WTC11 (cell line): Measurements from ENCODE around the gene PTPRN2. TPM values are rescaled to one million over a fixed set of nuclear protein-coding genes. Genes with fewer than 3 reads are reported as not detected.

Source experiments
- ATAC-seq: fragments of 200-7000 bp; cut with Tn5 transposase; 2 replicates; pipeline ENCODE4 v1.10.0; 2021; ENCODE audit warnings: mild to moderate bottlenecking, moderate library complexity
- CTCF ChIA-PET: fragments of 300-600 bp; sonication (Branson Sonifier 250); formaldehyde crosslinking; loops from one replicate; lab custom pipeline; 2021; ENCODE audit warnings: antibody characterized with exemption; lab: Charles Lee
- POLR2A ChIA-PET: fragments of 350-600 bp; sonication (Branson Sonifier 250); formaldehyde crosslinking; loops from one replicate; lab custom pipeline; 2021; ENCODE audit warnings: antibody characterized with exemption; lab: Charles Lee
- DNase-seq: peaks from one replicate; pipeline ENCODE4 v3.0.0; 2021; ENCODE audit warnings: low spot score
- H3K27ac Mint-ChIP-seq: 2 replicates; pipeline ENCODE4 v1.8.0; 2021; ENCODE audit warnings: mixed read lengths
- H3K27me3 Mint-ChIP-seq: 2 replicates; pipeline ENCODE4 v1.8.0; 2021; ENCODE audit warnings: low read depth, mild to moderate bottlenecking, moderate library complexity, mixed read lengths
- H3K36me3 Mint-ChIP-seq: 2 replicates; pipeline ENCODE4 v1.8.0; 2021; ENCODE audit warnings: mixed read lengths
- H3K4me1 Mint-ChIP-seq: 2 replicates; pipeline ENCODE4 v1.8.0; 2022; ENCODE audit warnings: mixed read lengths
- H3K4me3 Mint-ChIP-seq: 2 replicates; pipeline ENCODE4 v1.8.0; 2021; ENCODE audit warnings: mild to moderate bottlenecking, moderate library complexity, mixed read lengths
- H3K9me3 Mint-ChIP-seq: 2 replicates; pipeline ENCODE4 v1.8.0; 2021; ENCODE audit warnings: mixed read lengths
- CREB1 ChIP-seq: sonication (generic); formaldehyde crosslinking; IDR thresholded peaks from 2 replicates; pipeline ENCODE4 v1.8.0; 2023; ENCODE audit warnings: mild to moderate bottlenecking, missing genetic modification reagents
- CREM ChIP-seq: sonication (generic); formaldehyde crosslinking; IDR thresholded peaks from 2 replicates; pipeline ENCODE4 v1.8.1; 2022; ENCODE audit warnings: mild to moderate bottlenecking, missing genetic modification reagents, moderate library complexity
- ETV6 ChIP-seq: sonication (generic); formaldehyde crosslinking; IDR thresholded peaks from 2 replicates; pipeline ENCODE4 v1.8.1; 2022; ENCODE audit warnings: mild to moderate bottlenecking, missing genetic modification reagents
- FOXK1 ChIP-seq: sonication (generic); formaldehyde crosslinking; IDR thresholded peaks from 2 replicates; pipeline ENCODE4 v1.8.0; 2022; ENCODE audit warnings: mild to moderate bottlenecking, moderate library complexity, missing genetic modification reagents
- FOXP4 ChIP-seq: sonication (generic); formaldehyde crosslinking; IDR thresholded peaks from 2 replicates; pipeline ENCODE4 v1.8.0; 2022; ENCODE audit warnings: mild to moderate bottlenecking, missing genetic modification reagents
- GABPB1 ChIP-seq: sonication (generic); formaldehyde crosslinking; IDR thresholded peaks from 2 replicates; pipeline ENCODE4 v1.8.1; 2023; ENCODE audit warnings: mild to moderate bottlenecking, missing genetic modification reagents
- JAZF1 ChIP-seq: fragments of 250-450 bp; sonication (Bioruptor Pico); IDR thresholded peaks from 2 replicates; pipeline ENCODE4 v1.9.0; 2021; ENCODE audit warnings: moderate library complexity, mild to moderate bottlenecking, inconsistent platforms
- NFATC4 ChIP-seq: fragments of 250-450 bp; sonication (Bioruptor Pico); IDR thresholded peaks from 2 replicates; pipeline ENCODE4 v1.9.0; 2021; ENCODE audit warnings: mild to moderate bottlenecking
- NFYB ChIP-seq: sonication (generic); formaldehyde crosslinking; conservative IDR thresholded peaks from 2 replicates; pipeline ENCODE4 v1.8.0; 2022; ENCODE audit warnings: low read depth, missing genetic modification reagents
- PRRX2 ChIP-seq: fragments of 250-450 bp; sonication (Bioruptor Pico); IDR thresholded peaks from 2 replicates; pipeline ENCODE4 v1.8.0; 2021; ENCODE audit warnings: mild to moderate bottlenecking
- SMAD3 ChIP-seq: sonication (generic); formaldehyde crosslinking; IDR thresholded peaks from 2 replicates; pipeline ENCODE4 v1.8.0; 2022; ENCODE audit warnings: missing genetic modification reagents, mild to moderate bottlenecking, borderline replicate concordance
- TP53 ChIP-seq: sonication (generic); formaldehyde crosslinking; IDR thresholded peaks from 2 replicates; pipeline ENCODE4 v1.8.1; 2023; ENCODE audit warnings: mild to moderate bottlenecking, missing genetic modification reagents
- ZNF263 ChIP-seq: sonication (generic); formaldehyde crosslinking; IDR thresholded peaks from 2 replicates; pipeline ENCODE4 v1.8.1; 2022; ENCODE audit warnings: low read depth, mild to moderate bottlenecking, moderate library complexity, missing genetic modification reagents
- ZNF317 ChIP-seq: sonication (generic); formaldehyde crosslinking; IDR thresholded peaks from 2 replicates; pipeline ENCODE4 v1.8.1; 2023; ENCODE audit warnings: low read depth, mild to moderate bottlenecking, moderate library complexity, missing genetic modification reagents, borderline replicate concordance
- ZNF416 ChIP-seq: fragments of 250-450 bp; sonication (Bioruptor Pico); IDR thresholded peaks from 2 replicates; pipeline ENCODE4 v1.9.0; 2021; ENCODE audit warnings: mild to moderate bottlenecking, inconsistent platforms
- total RNA-seq: library from RNA; stranded (reverse); gene quantifications from 3 replicates; pipeline ENCODE4 v1.2.3, GENCODE V29; 2021
- TF ChIP-seq, protein P1 (sequence below): sonication (generic); formaldehyde crosslinking; IDR thresholded peaks from 2 replicates; pipeline ENCODE4 v1.8.1; 2022; ENCODE audit warnings: low read depth, missing genetic modification reagents, borderline replicate concordance

PTPRN2 gene
- total RNA-seq, 1 experiment from 2014 or later, result 4.7 TPM

GRCh38 chr7:157975401-157976372 lies 611.9 kb downstream of the PTPRN2 start:
- POLR2A ChIA-PET, result no interaction called here
- H3K4me3 Mint-ChIP-seq, result no peak overlapping the region
- no peaks in the 10 kb centered on the region for H3K4me1 Mint-ChIP-seq
- peaks cover 55% of the 10 kb centered on the region for H3K36me3 Mint-ChIP-seq
- TF ChIP-seq CREB1 (no peak), SMAD3 (CRISPR knock-in tag) (no peak), PRRX2 (no peak), TP53 (CRISPR knock-in tag) (no peak), ZNF317 (CRISPR knock-in tag) (no peak), FOXP4 (CRISPR knock-in tag) (no peak)
- TF ChIP-seq, protein P1, sequence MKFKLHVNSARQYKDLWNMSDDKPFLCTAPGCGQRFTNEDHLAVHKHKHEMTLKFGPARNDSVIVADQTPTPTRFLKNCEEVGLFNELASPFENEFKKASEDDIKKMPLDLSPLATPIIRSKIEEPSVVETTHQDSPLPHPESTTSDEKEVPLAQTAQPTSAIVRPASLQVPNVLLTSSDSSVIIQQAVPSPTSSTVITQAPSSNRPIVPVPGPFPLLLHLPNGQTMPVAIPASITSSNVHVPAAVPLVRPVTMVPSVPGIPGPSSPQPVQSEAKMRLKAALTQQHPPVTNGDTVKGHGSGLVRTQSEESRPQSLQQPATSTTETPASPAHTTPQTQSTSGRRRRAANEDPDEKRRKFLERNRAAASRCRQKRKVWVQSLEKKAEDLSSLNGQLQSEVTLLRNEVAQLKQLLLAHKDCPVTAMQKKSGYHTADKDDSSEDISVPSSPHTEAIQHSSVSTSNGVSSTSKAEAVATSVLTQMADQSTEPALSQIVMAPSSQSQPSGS (CRISPR knock-in tag), result no peak
- TF ChIP-seq, all 79 proteins: peak for 0
- Mint-ChIP-seq H3K27me3 (peaks cover 14% of the 10 kb centered on the region; the same call in 1 of the 2 replicates), H3K27ac (no peak overlapping the region), H3K9me3 (peaks cover 69% of the 10 kb centered on the region)
- DNase-seq (no peak), ATAC-seq (no peak)
- CTCF ChIA-PET, result interaction anchor here (0.9 kb wide), 1 partner anchor 83 kb away, joined by 3 read pairs; no protein-coding TSS in a partner anchor

DNA sequence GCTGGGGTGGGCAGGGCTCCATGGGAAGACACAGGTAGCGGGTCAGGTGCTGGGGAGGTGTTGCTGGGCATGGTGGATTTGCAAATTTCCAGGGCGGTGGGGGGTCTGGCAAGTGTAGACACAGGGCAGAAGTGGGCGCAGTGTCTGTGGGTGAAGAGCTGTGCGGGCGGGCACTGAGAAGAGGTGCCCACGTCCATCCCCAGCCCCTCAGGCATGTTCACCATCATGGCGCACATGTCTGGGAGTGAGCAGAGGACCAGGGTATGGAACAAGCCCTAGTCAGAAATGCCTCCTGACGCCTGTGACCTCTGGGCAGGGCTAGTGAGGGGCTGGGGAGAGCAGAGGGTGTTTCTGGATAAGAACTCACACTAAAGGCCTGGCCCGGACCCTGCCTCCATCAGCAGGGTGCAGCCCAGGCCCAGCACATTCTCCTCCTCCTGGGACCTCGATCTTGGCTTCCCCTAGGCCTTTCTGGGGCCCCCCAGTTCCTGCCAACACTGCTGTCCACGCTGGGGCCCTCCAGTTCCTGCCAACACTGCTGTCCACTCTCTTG lies 612.9 kb downstream of the PTPRN2 start:
- no peak overlapping the region for H3K27ac Mint-ChIP-seq

DNA sequence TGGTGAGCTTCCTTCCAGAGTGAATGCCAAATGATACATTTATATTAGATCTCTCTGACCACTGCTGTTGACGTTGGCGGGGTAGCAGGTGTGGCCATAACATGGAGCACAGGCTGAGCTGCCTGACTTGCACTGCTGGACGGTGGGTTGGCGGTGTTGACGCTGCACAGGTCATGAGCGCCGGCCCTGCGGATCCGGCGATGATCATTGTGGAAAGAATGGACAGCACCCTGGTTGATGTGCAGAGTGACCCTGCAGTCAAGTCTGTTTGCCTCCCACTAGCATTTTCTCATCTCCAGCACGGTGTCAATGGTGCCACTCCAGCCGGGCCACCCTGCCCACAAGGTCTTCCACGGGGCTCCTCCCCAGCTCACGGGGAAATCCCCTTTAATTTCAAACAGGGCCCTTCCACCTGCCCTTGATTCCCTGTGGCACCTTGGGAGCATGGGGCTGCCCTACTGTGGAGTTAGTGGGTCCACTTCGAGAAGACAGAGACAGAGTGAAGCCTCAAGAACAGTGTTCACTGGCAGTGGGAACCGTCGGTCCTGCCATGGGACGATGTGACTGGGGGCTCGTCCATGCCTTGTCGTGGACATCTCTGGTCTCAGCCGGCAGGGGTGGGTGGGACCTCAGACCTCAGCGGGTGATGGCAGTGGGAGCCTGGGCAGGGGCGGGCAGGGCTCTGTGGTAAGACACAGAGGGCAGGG lies 613.5 kb downstream of the PTPRN2 start:
- Mint-ChIP-seq H3K9me3 (peaks cover 64% of the 10 kb centered on the region), H3K27me3 (peaks cover 21% of the 10 kb centered on the region), H3K36me3 (peaks cover 67% of the 10 kb centered on the region), H3K27ac (no peak overlapping the region), H3K4me3 (no peak overlapping the region), H3K4me1 (no peaks in the 10 kb centered on the region)
- POLR2A ChIA-PET, result no interaction called here
- DNase-seq (no peak), ATAC-seq (no peak)
- CTCF ChIA-PET, result no interaction called here
- TF ChIP-seq NFATC4 (CRISPR knock-in tag), result no peak

More for the DNA sequence above, 612.9 kb downstream of the PTPRN2 start:
- Mint-ChIP-seq H3K4me1 (no peaks in the 10 kb centered on the region), H3K4me3 (no peak overlapping the region), H3K9me3 (peaks cover 67% of the 10 kb centered on the region), H3K36me3 (peaks cover 61% of the 10 kb centered on the region), H3K27me3 (peaks cover 17% of the 10 kb centered on the region)
- TF ChIP-seq JAZF1 (CRISPR knock-in tag) (no peak), NFYB (no peak), CREM (CRISPR knock-in tag) (no peak), ZNF263 (CRISPR knock-in tag) (no peak)
- no peak for DNase-seq
- ChIA-PET CTCF (no interaction called here), POLR2A (no interaction called here)
- no peak for ATAC-seq

DNA sequence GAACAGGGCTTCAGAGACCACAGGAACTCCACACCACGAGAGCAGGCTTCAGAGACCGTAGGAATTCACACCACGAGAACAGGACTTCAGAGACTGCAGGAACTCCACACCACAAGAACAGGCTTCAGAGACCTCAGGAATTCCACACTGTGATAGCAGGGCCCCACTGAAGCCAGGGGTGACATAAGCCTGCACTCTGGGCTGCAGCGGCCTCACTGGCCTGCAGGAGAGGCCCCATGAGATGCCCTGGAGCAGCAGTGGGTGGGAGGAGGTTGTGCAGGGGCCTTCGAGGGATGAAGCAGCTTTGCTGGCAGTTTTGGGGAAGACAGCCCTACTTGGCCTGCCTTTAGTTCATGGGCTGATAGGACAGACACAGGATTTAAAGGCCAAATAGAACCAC lies 614.7 kb downstream of the PTPRN2 start:
- POLR2A ChIA-PET, result no interaction called here
- TF ChIP-seq ZNF416 (CRISPR knock-in tag), result no peak
- TF ChIP-seq GABPB1, result no peak
- TF ChIP-seq CREM (CRISPR knock-in tag), result no peak
- no peak for TF ChIP-seq NFYB
- TF ChIP-seq FOXK1, result no peak
- TF ChIP-seq ETV6 (CRISPR knock-in tag), result no peak
- TF ChIP-seq, all 79 proteins: peak for 0
- ATAC-seq (no peak), DNase-seq (no peak)
- H3K4me3 Mint-ChIP-seq, result no peak overlapping the region
- H3K36me3 Mint-ChIP-seq, result peaks cover 69% of the 10 kb centered on the region
- H3K9me3 Mint-ChIP-seq, result peaks cover 58% of the 10 kb centered on the region
- no peaks in the 10 kb centered on the region for H3K4me1 Mint-ChIP-seq
- CTCF ChIA-PET, result no interaction called here
- H3K27ac Mint-ChIP-seq, result no peak overlapping the region
- H3K27me3 Mint-ChIP-seq, result peaks cover 21% of the 10 kb centered on the region
